Osteoblast (primary cell): ENCODE data around the gene PDLIM1. TPM values are rescaled to one million over a fixed set of nuclear protein-coding genes. Genes with fewer than 3 reads are reported as not detected.

Experiments used
- DNase-seq: peaks from one replicate; pipeline ENCODE4 v3.0.0; 2011; ENCODE audit warnings: low spot score, mixed read lengths; ENCODE audit not compliant: insufficient read length; ENCODE audit errors: missing footprints
- H2AFZ ChIP-seq: 2 replicates; pipeline ENCODE4 v1.6.0; 2011; ENCODE audit warnings: mild to moderate bottlenecking, low read length
- H3K27ac ChIP-seq: 2 replicates; pipeline ENCODE4 v1.5.1; 2011; ENCODE audit warnings: mild to moderate bottlenecking, low read depth, low read length, moderate library complexity
- H3K27me3 ChIP-seq: 2 replicates; pipeline ENCODE4 v1.6.0; 2012; ENCODE audit warnings: mild to moderate bottlenecking, control low read depth, inconsistent platforms, low read length, moderate library complexity; ENCODE audit not compliant: insufficient read depth
- H3K36me3 ChIP-seq: 2 replicates; pipeline ENCODE4 v1.5.1; 2011; ENCODE audit warnings: mild to moderate bottlenecking, low read length, control low read depth, moderate library complexity; ENCODE audit not compliant: insufficient read depth
- H3K4me1 ChIP-seq: 2 replicates; pipeline ENCODE4 v1.5.1; 2011; ENCODE audit warnings: mild to moderate bottlenecking, low read length, control low read depth, moderate library complexity; ENCODE audit not compliant: insufficient read depth
- H3K4me2 ChIP-seq: 2 replicates; pipeline ENCODE4 v1.6.0; 2011; ENCODE audit warnings: mild to moderate bottlenecking, low read length; ENCODE audit not compliant: insufficient read depth
- H3K4me3 ChIP-seq: fragments of 200-600 bp; sonication (generic); 3 replicates; pipeline ENCODE4 v1.5.1; 2012; ENCODE audit warnings: mild to moderate bottlenecking, low read length, inconsistent platforms; ENCODE audit not compliant: insufficient read depth
- H3K79me2 ChIP-seq: 2 replicates; pipeline ENCODE4 v1.6.0; 2012; ENCODE audit warnings: mild to moderate bottlenecking, low read length, control low read depth, inconsistent platforms; ENCODE audit not compliant: insufficient read depth
- H3K9me3 ChIP-seq: 2 replicates; pipeline ENCODE4 v1.5.1; 2011; ENCODE audit warnings: low read depth, low read length, control low read depth
- H4K20me1 ChIP-seq: 2 replicates; pipeline ENCODE4 v1.6.0; 2012; ENCODE audit warnings: mild to moderate bottlenecking, low read length, control low read depth; ENCODE audit not compliant: insufficient read depth
- CTCF ChIP-seq: IDR thresholded peaks from 2 replicates; pipeline ENCODE4 v1.5.1; 2011; ENCODE audit warnings: mild to moderate bottlenecking, low read depth, low read length, moderate library complexity; ENCODE audit errors: extremely low read depth
- total RNA-seq: library from RNA; depleted of rRNA; stranded (reverse); fragments of >200 nt; gene quantifications from 2 replicates; pipeline ENCODE4 v1.2.3, GENCODE V29; 2012

Gene PDLIM1
- total RNA-seq, 1 donor, result 26.1 TPM

GRCh38 chr10:95237376-95238170, 53.2 kb downstream of the PDLIM1 start:
- H3K4me1 ChIP-seq, result peaks cover 27% of the 10 kb centered on the region
- peaks cover 2% of the 10 kb centered on the region for H4K20me1 ChIP-seq
- H3K79me2 ChIP-seq, result no peaks in the 10 kb centered on the region
- no peak overlapping the region for H2AFZ ChIP-seq
- H3K27ac ChIP-seq, result no peak overlapping the region
- no peak overlapping the region for H3K4me3 ChIP-seq
- no peak for TF ChIP-seq CTCF
- peaks cover 9% of the 10 kb centered on the region for H3K36me3 ChIP-seq
- no peaks in the 10 kb centered on the region for H3K9me3 ChIP-seq
- no peak for DNase-seq
- no peak overlapping the region for H3K4me2 ChIP-seq
- H3K27me3 ChIP-seq, result no peaks in the 10 kb centered on the region

GRCh38 chr10:95236068-95236903, 54.5 kb downstream of the PDLIM1 start:
- Histone ChIP-seq H3K27ac (peak overlapping the region; percentile 58), H3K79me2 (no peaks in the 10 kb centered on the region), H2AFZ (no peak overlapping the region), H3K4me3 (peak overlapping the region; percentile 18), H3K36me3 (peaks cover 9% of the 10 kb centered on the region), H3K4me2 (peak overlapping the region; percentile 49), H3K9me3 (no peaks in the 10 kb centered on the region), H3K27me3 (no peaks in the 10 kb centered on the region), H3K4me1 (peaks cover 27% of the 10 kb centered on the region), H4K20me1 (no peaks in the 10 kb centered on the region)
- no peak for DNase-seq
- no peak for TF ChIP-seq CTCF

GRCh38 chr10:95235676-95236067, 55.1 kb downstream of the PDLIM1 start:
- Histone ChIP-seq H3K27me3 (no peaks in the 10 kb centered on the region), H2AFZ (no peak overlapping the region), H3K9me3 (no peaks in the 10 kb centered on the region), H3K36me3 (peaks cover 7% of the 10 kb centered on the region), H3K27ac (peak overlapping the region; percentile 58), H3K4me2 (peak overlapping the region; percentile 49), H3K79me2 (no peaks in the 10 kb centered on the region), H3K4me3 (no peak overlapping the region), H3K4me1 (peaks cover 28% of the 10 kb centered on the region), H4K20me1 (no peaks in the 10 kb centered on the region)
- no peak for DNase-seq
- TF ChIP-seq CTCF, result no peak

- peaks cover 3% of the 10 kb centered on the region for H3K36me3 ChIP-seq
- H3K4me3 ChIP-seq, result no peak overlapping the region
- no peak overlapping the region for H2AFZ ChIP-seq
- no peaks in the 10 kb centered on the region for H3K9me3 ChIP-seq
- no peaks in the 10 kb centered on the region for H3K79me2 ChIP-seq
- peak overlapping the region; percentile 22 for H3K4me2 ChIP-seq
- H3K27ac ChIP-seq, result peak overlapping the region; percentile 32
- H3K27me3 ChIP-seq, result no peaks in the 10 kb centered on the region
- peaks cover 36% of the 10 kb centered on the region for H3K4me1 ChIP-seq
- no peaks in the 10 kb centered on the region for H4K20me1 ChIP-seq
- DNase-seq, result no peak
- TF ChIP-seq CTCF, result no peak
Measured at GRCh38 chr10:95234951-95235350, 55.9 kb downstream of the PDLIM1 start.
